Measurements from ENCODE around the gene PACRG. TPM values are rescaled to one million over a fixed set of nuclear protein-coding genes. Genes with fewer than 3 reads are reported as not detected.

PACRG gene
- polyA plus RNA-seq, 1 donor (not counting 4 experiments of a cell fraction or from before 2014, with no cell fraction given): 0.31 TPM

DNA sequence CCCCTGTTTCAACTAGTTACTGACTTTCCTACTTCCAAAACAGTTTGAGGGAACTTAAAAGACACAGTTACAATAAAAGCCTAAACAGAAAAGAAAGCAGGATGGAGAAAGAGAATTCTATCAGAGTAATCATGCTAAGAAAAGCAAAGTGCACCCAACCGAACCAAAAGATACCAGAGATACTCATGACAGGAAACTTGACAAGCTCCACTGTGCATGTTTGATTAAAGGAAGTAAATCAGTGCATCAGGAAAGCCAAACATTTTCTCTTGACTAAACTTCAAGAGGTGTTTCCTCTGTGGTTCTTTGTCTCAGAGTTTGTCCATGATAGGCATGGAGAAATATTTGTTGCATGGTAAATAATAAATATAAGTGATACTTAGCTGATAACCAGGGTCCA lies 138.9 kb downstream of the PACRG start:
- no peaks in the 10 kb centered on the region for H3K9me3 ChIP-seq (ENCODE audit: control insufficient read depth, low read depth, low read length)
- no peaks in the 10 kb centered on the region for H3K36me3 ChIP-seq (ENCODE audit: control insufficient read depth in 2 of 2, extremely low read depth in 1 of 2, insufficient read depth in 2 of 2, low read length in 2 of 2)
- no peaks in the 10 kb centered on the region for H3K4me1 ChIP-seq (ENCODE audit: control insufficient read depth, extremely low read depth, insufficient read depth, low read length)
- dilution Hi-C loops (cut with MboI; ENCODE audit: extremely low pct_ligation_motif_present, low sequenced_read_pairs): no loop called here
- TF ChIP-seq, protein P1, sequence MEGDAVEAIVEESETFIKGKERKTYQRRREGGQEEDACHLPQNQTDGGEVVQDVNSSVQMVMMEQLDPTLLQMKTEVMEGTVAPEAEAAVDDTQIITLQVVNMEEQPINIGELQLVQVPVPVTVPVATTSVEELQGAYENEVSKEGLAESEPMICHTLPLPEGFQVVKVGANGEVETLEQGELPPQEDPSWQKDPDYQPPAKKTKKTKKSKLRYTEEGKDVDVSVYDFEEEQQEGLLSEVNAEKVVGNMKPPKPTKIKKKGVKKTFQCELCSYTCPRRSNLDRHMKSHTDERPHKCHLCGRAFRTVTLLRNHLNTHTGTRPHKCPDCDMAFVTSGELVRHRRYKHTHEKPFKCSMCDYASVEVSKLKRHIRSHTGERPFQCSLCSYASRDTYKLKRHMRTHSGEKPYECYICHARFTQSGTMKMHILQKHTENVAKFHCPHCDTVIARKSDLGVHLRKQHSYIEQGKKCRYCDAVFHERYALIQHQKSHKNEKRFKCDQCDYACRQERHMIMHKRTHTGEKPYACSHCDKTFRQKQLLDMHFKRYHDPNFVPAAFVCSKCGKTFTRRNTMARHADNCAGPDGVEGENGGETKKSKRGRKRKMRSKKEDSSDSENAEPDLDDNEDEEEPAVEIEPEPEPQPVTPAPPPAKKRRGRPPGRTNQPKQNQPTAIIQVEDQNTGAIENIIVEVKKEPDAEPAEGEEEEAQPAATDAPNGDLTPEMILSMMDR (optimal IDR thresholded peaks at IDR 0.05 in 1 of 3, IDR thresholded peaks at IDR 0.05 in 1 of 3, conservative IDR thresholded peaks at IDR 0.05 in 1 of 3; ENCODE audit: extremely low read depth in 1 of 3, insufficient read depth in 2 of 3, low read length in 3 of 3): no peak
- TF ChIP-seq EZH2 (IDR thresholded peaks at IDR 0.05; ENCODE audit: low read length): no peak
- no peak overlapping the region for H3K4me3 ChIP-seq (ENCODE audit: control insufficient read depth in 2 of 3, extremely low read depth in 1 of 3, insufficient read depth in 2 of 3, low read depth in 1 of 3, low read length in 3 of 3)
- no peak overlapping the region for H2AFZ ChIP-seq (ENCODE audit: control insufficient read depth, low read length)
- no peaks in the 10 kb centered on the region for H3K79me2 ChIP-seq (ENCODE audit: control insufficient read depth, insufficient read depth, low read length)
- H3K4me2 ChIP-seq (ENCODE audit: control insufficient read depth, extremely low read depth, insufficient read depth, low read depth, low read length): no peak overlapping the region
- no peaks in the 10 kb centered on the region for H4K20me1 ChIP-seq (ENCODE audit: control insufficient read depth, extremely low read depth, insufficient read depth, low read length)
- no peaks in the 10 kb centered on the region for H3K9me1 ChIP-seq (ENCODE audit: control insufficient read depth, extremely low read depth, insufficient read depth, low read length)
- no peak overlapping the region for H3K27ac ChIP-seq (ENCODE audit: control insufficient read depth, insufficient read depth, low read length)
- H3K9ac ChIP-seq (ENCODE audit: control insufficient read depth, extremely low read depth, insufficient read depth, low read length): no peak overlapping the region
- DNase-seq (ENCODE audit: low read depth, low spot score) (no peak), FAIRE-seq (no peak)
- no peaks in the 10 kb centered on the region for H3K27me3 ChIP-seq (ENCODE audit: control insufficient read depth, extremely low read depth, insufficient read depth, low read length)

DNA sequence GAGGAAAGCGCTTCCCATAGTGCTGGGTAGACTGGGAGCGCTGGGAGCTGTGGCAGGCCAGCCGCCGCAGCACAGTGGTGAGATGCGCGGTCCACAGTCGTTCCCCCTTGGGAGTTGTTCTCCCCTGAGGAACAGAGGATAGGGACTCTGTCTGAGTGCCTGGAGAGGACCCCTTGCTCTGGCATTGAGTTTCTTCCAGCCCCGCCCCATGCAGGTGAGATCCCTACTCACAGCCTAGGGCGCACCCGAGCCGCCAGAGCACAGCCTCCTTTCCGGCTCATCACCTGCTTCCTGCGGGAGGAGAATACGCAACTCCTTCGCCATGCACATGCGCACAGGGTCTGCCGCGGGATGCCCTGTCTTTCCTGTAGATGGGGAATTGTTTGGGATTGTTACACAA lies 140.6 kb downstream of the PACRG start:
- H3K9ac ChIP-seq (ENCODE audit: control insufficient read depth, extremely low read depth, insufficient read depth, low read length): no peak overlapping the region
- TF ChIP-seq, protein P1 (optimal IDR thresholded peaks at IDR 0.05 in 1 of 3, IDR thresholded peaks at IDR 0.05 in 1 of 3, conservative IDR thresholded peaks at IDR 0.05 in 1 of 3; ENCODE audit: extremely low read depth in 1 of 3, insufficient read depth in 2 of 3, low read length in 3 of 3): no peak
- TF ChIP-seq EZH2 (IDR thresholded peaks at IDR 0.05; ENCODE audit: low read length): no peak
- H3K9me3 ChIP-seq (ENCODE audit: control insufficient read depth, low read depth, low read length): no peaks in the 10 kb centered on the region
- DNase-seq (ENCODE audit: low read depth, low spot score) (no peak), FAIRE-seq (no peak)
- no peak overlapping the region for H3K27ac ChIP-seq (ENCODE audit: control insufficient read depth, insufficient read depth, low read length)
- no peak overlapping the region for H3K4me3 ChIP-seq (ENCODE audit: control insufficient read depth in 2 of 3, extremely low read depth in 1 of 3, insufficient read depth in 2 of 3, low read depth in 1 of 3, low read length in 3 of 3)
- H3K36me3 ChIP-seq (ENCODE audit: control insufficient read depth in 2 of 2, extremely low read depth in 1 of 2, insufficient read depth in 2 of 2, low read length in 2 of 2): no peaks in the 10 kb centered on the region
- H3K79me2 ChIP-seq (ENCODE audit: control insufficient read depth, insufficient read depth, low read length): no peaks in the 10 kb centered on the region
- no peaks in the 10 kb centered on the region for H4K20me1 ChIP-seq (ENCODE audit: control insufficient read depth, extremely low read depth, insufficient read depth, low read length)
- H3K9me1 ChIP-seq (ENCODE audit: control insufficient read depth, extremely low read depth, insufficient read depth, low read length): no peaks in the 10 kb centered on the region
- no peak overlapping the region for H3K4me2 ChIP-seq (ENCODE audit: control insufficient read depth, extremely low read depth, insufficient read depth, low read depth, low read length)
- H3K27me3 ChIP-seq (ENCODE audit: control insufficient read depth, extremely low read depth, insufficient read depth, low read length): no peaks in the 10 kb centered on the region
- no peak overlapping the region for H2AFZ ChIP-seq (ENCODE audit: control insufficient read depth, low read length)
- dilution Hi-C loops (cut with MboI; ENCODE audit: extremely low pct_ligation_motif_present, low sequenced_read_pairs): no loop called here
- no peaks in the 10 kb centered on the region for H3K4me1 ChIP-seq (ENCODE audit: control insufficient read depth, extremely low read depth, insufficient read depth, low read length)
